Stimulated activated CD8-positive, alpha-beta memory T cell treated with anti-CD3 and anti-CD28 coated beads, Interleukin-4, amount 100 ng/mL, for 48 hours (primary cell): ENCODE data around the gene CAMK2B.

Source experiments
- DNase-seq: peaks from one replicate; pipeline ENCODE4 v3.0.0-alpha.2; 2020

The CAMK2B gene

GRCh38 chr7:44325201-44325671 lies at the start of gene CAMK2B:
Gene CAMK2B (minus strand): TSS chr7:44325594. CDS start chr7:44325421, 173 bp downstream.
- DNase-seq, result peak; percentile 38

DNA sequence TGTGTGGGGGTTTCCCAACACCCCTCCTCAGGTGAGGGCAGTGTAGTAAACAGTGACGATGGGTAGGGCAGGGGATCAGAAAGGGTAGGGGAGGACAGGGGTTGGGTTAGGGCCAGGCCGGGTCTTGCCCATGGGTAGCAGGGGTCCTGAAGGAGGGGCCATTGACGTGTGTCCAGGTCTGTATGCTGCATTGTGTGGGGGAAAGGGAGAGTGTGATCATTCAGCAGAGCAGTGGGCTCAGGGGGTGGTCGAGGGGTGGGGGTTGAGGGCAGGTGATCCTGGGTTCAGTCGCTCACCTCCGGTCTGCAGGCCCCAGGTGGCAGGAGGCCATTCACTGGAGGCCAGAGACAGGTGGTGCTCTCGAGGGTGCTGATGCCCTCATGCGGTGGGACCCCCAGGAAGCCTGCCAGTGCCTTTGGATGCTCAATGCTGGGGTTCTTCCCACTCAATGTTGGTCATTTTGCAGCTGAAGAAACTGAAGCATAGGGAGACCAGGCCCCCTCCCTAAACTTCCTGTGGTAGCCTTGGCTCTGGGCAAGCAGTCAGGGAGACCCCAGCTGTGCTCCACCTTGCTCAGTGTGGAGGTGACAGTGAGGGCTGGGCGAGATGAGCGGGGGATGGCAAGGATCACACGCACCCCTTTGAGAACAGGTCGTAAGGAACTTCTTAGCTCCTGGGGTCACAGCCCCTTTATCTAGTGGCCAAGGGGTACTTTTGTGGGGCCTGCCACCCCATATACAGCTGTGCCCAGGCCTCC lies 48.8 kb upstream of the CAMK2B start:
- no peak for DNase-seq

- DNase-seq, result no peak
These were observed 48.0 kb upstream of the CAMK2B start for GRCh38 chr7:44373418-44373740.

GRCh38 chr7:44372560-44373417 lies 47.4 kb upstream of the CAMK2B start:
- DNase-seq, result no peak

DNA sequence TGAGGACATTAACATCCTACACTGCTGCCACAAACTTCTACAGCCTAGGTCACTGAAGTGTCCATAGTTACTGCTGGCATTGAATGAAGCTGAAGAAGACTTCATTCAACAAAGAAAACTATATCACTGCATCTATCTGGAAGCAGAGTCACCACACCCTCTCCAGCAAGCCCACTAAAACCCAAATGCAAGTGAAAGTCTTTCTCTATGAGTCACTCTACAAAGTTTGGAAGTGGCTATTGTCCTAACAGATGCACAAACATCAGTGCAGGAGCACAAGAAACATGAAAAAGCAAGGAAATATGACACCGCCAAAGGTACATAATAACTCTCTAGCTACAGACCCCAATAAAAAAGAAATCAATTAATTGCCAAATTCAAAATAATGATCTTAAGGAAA lies 43.5 kb upstream of the CAMK2B start:
- DNase-seq, result no peak

- DNase-seq, result no peak
These were observed 43.1 kb upstream of the CAMK2B start for GRCh38 chr7:44368455-44368854.

GRCh38 chr7:44367475-44368043 lies 42.2 kb upstream of the CAMK2B start:
- DNase-seq, result no peak

DNA sequence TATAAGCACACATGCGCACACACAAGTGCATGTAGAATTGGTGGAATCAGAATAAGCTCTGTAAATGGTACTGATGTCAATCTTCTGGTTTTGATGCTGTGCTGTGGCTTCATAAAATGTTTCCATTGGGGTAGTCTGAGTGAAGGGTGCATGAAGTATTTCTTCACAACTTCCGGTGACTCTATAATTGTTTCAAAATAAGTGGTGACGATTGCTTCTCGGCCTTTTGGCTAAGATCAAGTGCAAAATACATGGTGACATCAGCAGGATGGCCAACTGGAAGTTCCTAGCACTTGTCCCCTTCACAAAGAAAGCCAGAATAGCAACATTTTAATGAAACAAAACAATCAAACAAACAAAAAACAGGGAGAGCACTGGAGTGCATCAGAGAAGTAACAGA lies 41.6 kb upstream of the CAMK2B start:
- DNase-seq, result no peak

GRCh38 chr7:44353668-44354067 lies 28.3 kb upstream of the CAMK2B start:
- DNase-seq, result no peak

DNA sequence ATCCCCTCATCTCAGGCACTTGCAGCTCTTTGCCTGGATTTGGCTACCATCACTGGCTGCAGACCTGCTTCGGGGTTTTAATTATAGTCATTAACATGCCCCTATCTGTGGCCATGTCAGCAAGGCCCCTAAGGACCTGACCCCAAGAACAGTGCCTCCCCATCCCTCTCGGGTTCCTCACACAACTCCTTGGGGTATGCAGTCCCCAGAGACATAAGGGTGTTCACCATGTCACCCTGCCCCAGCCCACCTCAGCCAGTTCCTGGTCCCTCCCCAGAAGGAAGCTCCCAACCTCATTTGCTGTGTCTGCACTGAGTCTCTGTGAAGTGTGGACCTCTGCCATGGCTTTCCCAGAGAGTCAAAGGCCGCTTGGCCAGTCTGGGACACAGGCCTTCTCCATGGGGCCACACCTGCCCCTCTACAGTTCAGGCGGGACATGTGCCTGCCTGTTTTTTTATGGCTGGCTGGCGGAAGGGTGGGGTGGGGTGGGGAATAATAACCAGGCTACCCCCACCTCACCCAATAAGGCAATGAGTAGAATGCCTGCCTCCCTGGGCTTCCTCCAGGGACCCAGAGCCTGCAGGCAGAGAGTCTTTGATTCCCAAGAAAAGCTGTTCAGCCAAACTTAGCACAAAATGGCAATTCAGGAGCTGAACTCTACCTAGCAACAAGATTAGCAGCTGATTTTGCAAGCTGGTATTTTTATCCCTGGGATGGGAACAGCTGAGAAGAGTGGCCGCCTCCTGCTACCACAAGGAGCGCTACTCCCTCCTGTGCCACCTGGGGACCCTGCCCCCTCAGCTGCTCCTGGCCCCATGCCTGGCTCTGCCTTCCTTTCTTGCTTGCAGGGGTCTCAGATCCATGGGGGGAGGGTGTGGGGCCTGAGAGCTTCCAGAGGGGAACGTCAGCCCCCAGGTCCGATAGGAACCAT lies 23.7 kb upstream of the CAMK2B start:
- no peak for DNase-seq

DNA sequence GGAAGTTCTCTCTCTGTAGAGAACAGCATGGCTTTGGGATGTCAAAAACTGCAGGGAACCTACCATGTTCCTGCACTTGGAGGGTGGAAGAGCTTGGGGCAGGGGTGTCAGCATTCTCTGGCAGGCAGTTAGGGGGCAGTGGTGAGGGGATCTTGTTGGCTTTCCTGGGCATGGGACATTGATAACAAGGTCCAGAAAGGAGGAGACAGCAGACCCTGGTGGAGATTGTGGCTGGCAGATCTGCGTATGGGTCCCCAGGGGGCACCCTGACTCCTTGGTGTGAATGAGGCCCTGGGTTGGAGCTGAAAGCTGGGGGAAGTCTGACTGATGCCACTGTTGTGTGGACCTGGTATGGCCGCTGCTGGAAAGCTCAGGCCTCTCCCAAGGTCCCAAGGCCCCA lies 22.9 kb upstream of the CAMK2B start:
- DNase-seq, result no peak

DNA sequence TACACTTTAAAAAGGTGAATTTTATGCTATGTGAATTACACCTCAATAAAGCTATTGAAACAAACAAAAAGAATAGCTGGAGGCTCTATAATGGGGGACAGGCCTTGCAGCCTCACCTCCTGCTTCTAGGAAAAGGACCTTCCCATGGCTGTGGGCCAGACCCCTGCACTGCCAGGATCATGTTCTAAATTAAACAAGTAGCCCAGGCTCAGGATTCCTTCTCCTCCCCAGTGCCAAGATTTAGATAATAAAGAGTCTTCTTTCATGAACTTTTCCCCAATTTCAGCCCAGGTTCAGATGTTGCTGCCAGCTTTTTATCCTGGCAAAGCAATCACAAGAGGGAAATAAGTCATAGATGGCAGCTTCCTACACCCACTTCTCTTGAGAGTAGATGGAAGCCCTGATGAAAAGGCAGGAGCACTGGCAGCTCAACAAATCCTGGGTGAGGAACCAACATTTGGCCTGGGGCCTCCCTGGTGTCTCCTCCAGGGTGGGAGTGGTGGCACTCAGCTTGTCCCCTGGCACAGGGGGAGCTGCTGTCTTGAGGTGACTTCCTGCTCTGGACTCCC lies 22.2 kb upstream of the CAMK2B start:
- DNase-seq, result no peak

- DNase-seq, result no peak
These were observed 20.7 kb upstream of the CAMK2B start for GRCh38 chr7:44346063-44346462.

DNA sequence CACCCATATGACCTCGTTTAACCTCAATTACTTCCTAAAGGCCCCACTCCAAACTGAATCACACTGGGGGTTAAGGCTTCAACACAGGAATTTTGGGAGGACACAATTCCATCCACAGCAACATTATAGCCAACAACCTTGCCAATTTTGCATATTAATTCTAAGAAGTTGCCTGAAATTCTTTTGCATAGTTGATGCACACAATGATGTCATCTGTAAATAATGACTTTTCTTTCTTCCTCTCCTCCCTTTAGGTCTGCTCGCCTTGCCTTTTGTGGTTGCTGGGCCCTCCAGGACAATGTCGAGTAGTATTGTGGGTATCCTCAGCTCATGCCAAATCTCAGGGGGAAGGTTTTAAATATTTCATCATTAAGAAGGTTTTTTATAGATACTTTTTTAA lies 16.0 kb upstream of the CAMK2B start:
- DNase-seq, result no peak

- no peak for DNase-seq
These were observed 13.2 kb upstream of the CAMK2B start for GRCh38 chr7:44338600-44338999.

GRCh38 chr7:44336491-44336890 lies 11.1 kb upstream of the CAMK2B start:
- no peak for DNase-seq

DNA sequence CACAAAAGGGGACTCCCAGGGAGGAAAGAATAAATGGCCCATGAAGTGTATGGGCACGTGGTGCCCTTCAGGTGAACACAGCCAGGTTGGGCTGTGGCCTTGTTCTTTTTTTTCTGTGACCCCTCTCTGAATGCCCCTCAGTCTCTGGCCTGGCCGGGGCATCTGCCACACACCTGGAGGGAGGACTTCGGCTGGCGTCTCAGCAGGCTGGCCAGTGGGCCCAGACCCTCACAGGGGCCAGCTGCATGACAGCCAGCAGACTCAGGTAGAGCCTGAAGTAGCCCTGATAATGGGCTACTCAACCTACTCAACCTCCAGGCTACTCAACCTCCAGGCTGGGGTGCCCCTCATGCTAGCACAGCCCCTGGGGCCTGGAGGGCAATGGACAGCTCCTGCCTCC lies 9.8 kb upstream of the CAMK2B start:
- no peak for DNase-seq

DNA sequence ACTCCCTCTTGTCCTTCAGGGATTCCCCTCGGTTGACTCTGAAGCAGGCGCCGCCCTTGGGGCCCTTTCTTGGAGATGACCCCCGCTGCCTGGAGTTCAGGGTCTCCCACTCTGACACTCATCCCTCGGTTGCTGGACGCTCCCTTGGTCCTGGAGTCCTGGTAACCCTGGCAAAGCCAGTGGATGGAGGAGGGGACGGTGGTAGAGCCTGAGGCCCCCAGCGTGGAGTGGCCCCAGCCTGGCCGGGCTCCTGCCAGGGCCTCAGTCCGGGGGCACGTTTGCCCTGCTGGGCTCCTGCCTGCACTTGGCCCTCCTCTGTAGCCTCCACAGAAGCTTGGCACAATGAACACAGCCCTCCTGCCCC lies 9.3 kb upstream of the CAMK2B start:
- DNase-seq, result no peak

- DNase-seq, result no peak
These were observed 8.7 kb upstream of the CAMK2B start for GRCh38 chr7:44333911-44334733.

- no peak for DNase-seq
These were observed 6.3 kb upstream of the CAMK2B start for GRCh38 chr7:44331682-44332081.

GRCh38 chr7:44330331-44330730 lies 4.9 kb upstream of the CAMK2B start:
- DNase-seq, result no peak

GRCh38 chr7:44329888-44330287 lies 4.5 kb upstream of the CAMK2B start:
- no peak for DNase-seq
